ENCODE results near the gene ASTN1.

DNA sequence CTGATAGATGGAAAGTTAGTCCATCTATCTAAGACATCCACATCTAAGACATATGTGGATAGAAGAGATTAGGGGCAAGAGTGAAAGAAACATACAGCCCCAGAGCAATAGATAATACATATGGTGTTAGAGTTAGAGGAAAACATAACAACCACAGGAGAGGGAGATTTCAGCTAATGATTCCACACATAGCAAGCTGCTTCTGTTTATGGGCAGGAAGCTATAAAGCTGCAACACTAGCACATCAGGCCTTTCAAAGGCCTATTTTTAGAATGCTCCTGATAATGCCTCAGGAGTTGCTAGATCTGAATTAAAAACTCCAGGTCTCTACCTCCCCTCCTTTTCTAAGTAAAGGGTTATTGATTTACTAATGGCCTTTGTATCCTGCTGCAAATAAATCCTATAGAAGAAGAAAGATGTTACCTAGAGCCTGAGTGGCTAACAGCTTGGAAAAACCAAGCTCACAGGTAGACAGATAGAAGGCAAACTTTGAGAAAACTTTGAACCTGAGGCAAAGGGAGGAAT lies 42.4 kb upstream of the ASTN1 start:
- TF ChIP-seq, protein P1, sequence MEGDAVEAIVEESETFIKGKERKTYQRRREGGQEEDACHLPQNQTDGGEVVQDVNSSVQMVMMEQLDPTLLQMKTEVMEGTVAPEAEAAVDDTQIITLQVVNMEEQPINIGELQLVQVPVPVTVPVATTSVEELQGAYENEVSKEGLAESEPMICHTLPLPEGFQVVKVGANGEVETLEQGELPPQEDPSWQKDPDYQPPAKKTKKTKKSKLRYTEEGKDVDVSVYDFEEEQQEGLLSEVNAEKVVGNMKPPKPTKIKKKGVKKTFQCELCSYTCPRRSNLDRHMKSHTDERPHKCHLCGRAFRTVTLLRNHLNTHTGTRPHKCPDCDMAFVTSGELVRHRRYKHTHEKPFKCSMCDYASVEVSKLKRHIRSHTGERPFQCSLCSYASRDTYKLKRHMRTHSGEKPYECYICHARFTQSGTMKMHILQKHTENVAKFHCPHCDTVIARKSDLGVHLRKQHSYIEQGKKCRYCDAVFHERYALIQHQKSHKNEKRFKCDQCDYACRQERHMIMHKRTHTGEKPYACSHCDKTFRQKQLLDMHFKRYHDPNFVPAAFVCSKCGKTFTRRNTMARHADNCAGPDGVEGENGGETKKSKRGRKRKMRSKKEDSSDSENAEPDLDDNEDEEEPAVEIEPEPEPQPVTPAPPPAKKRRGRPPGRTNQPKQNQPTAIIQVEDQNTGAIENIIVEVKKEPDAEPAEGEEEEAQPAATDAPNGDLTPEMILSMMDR (conservative IDR thresholded peaks at IDR 0.05), result no peak
- TF ChIP-seq EZH2 (IDR thresholded peaks at IDR 0.05; ENCODE audit: low read depth), result no peak
